Effector memory CD8-positive, alpha-beta T cell (primary cell): ENCODE results near the gene IGF2BP2.
"Not testable (repeated sequence)": the region's sequence is repeated elsewhere in the genome, so short reads cannot be mapped to it uniquely, and the experiment has no call there.

Experiments
- ATAC-seq: fragments of 150-1000 bp; cut with Tn5 transposase; replicated peaks from 2 replicates; pipeline ENCODE4 v1.10.0; 2021; ENCODE audit warnings: mild to moderate bottlenecking, moderate library complexity
- DNase-seq, 3 experiments: peaks; one replicate each; pipeline ENCODE4 v3.0.0; 2021
- H3K27ac Mint-ChIP-seq, 2 donors: one replicate each; pipeline ENCODE4 v1.8.0; 2022; ENCODE audit warnings: mild to moderate bottlenecking in 2 of 2, mixed read lengths in 2 of 2, moderate library complexity in 2 of 2
- H3K27me3 Mint-ChIP-seq, 2 donors: one replicate each; pipeline ENCODE4 v1.8.0; 2022; ENCODE audit warnings: mixed read lengths in 2 of 2
- H3K36me3 Mint-ChIP-seq: one replicate; pipeline ENCODE4 v1.8.0; 2022; ENCODE audit warnings: mild to moderate bottlenecking, moderate library complexity, mixed read lengths; ENCODE audit not compliant: insufficient read depth
- H3K4me1 Mint-ChIP-seq, 2 donors: one replicate each; pipeline ENCODE4 v1.8.0; 2022; ENCODE audit warnings: low read depth in 2 of 2, mixed read lengths in 2 of 2
- H3K4me3 Mint-ChIP-seq, 2 donors: one replicate each; pipeline ENCODE4 v1.8.0; 2022; ENCODE audit warnings: mild to moderate bottlenecking in 2 of 2, mixed read lengths in 2 of 2, moderate library complexity in 2 of 2
- H3K9me3 Mint-ChIP-seq, 2 donors: one replicate each; pipeline ENCODE4 v1.8.0; 2022; ENCODE audit warnings: mixed read lengths in 2 of 2

The IGF2BP2 gene

DNA sequence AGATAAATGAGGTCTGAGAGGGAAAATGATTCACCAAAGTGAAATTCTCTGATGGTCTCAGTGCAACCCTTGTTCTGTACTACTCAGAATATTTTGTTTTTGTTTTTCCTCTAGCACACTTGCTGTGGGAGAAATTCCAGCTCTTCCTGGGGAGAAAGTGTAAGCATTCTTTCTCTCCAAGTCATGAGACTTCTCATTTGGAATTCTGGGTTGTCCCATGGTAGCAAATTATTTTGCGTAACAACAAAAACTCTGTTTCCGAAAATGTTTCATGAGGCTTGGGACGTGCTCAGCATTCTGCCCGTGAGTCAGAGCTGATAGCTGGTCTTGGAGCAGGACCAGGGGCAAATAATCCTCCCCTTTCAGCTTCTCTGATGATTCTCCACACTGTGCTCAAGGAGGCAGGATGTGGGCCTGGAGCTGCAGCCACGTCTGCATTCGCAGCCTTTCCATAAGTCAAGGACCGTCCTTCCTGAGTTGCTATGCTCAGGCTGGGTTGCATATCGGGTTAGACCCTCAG, 168.5 kb downstream of the IGF2BP2 start:
- DNase-seq, result no peak

DNA sequence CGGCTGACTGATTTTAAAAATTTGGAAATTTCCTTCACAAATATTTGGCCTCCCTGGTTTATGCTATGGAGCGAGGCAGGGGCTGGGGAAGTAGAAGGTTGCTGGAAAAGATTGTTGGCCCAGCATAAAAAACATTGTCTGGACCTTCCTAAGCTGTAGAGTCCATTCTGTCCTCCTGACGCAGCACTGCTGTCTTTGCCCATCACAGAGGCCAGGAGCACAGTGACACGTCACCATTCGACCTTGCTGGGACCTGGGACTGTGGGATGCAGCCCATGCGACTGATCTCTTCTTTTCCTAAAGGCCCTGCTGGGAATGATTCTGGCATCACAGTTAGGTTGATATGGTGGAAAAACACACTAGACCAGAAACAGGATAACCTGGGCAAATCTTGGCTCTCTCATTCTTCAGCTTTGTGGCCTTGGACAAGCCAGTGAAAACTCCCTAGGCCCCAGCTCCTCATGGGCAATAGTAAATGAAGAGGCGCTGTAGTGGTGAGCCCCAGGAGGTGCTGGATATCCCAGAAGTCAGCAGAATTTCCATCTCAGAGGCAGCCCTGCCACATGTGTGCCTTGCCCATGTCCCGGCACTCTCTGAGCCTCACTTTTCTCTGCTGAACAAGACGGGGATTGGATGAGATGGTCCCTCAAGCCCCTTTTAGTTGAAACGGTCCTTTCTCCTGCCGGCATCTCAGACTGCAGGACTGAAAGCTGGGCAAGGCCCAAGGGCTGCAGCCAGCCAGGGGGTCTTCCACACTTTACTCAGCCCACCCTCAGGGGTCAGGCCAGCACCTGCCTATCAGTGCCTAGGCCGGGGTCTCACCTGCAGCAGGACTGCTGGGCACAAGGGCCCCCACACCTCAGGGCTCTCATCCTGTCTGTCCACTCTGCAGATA, 169.2 kb downstream of the IGF2BP2 start:
- H3K4me1 Mint-ChIP-seq, result peaks cover 0 to 4% of the 10 kb centered on the region in 2 donors
- H3K27me3 Mint-ChIP-seq, result peaks cover 20 to 44% of the 10 kb centered on the region in 2 donors
- ATAC-seq (no peak), DNase-seq (no peak)
- H3K4me3 Mint-ChIP-seq, result no peak overlapping the region
- no peaks in the 10 kb centered on the region for H3K9me3 Mint-ChIP-seq
- H3K36me3 Mint-ChIP-seq, result peaks cover 3% of the 10 kb centered on the region
- no peak overlapping the region for H3K27ac Mint-ChIP-seq

More for the DNA sequence above, 168.5 kb downstream of the IGF2BP2 start:
- no peak for ATAC-seq
- Mint-ChIP-seq H3K27me3 (peaks cover 22 to 47% of the 10 kb centered on the region in 2 donors), H3K36me3 (no peaks in the 10 kb centered on the region), H3K4me3 (no peak overlapping the region), H3K4me1 (peaks cover 0 to 4% of the 10 kb centered on the region in 2 donors), H3K9me3 (no peaks in the 10 kb centered on the region), H3K27ac (no peak overlapping the region)

DNA sequence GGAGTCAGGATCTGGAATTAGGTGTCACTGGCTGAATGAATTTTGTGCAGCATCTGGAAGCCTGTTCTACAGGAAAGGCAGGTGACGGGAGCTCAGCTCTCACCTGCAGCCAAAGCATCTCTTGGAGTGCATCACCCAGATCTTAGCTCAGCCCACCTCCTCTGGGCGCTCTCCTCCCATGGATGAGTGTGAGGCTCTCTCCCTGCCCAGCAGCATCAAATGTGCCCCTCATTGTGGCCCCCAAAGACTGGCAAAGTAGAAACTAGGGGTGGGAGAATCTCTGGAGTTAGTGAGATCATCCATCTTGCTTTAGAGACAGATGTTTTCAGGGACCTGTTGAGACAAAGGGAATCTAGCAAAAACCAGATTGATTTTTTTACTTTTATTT, 170.1 kb downstream of the IGF2BP2 start:
- Mint-ChIP-seq H3K9me3 (no peaks in the 10 kb centered on the region), H3K4me3 (no peak overlapping the region), H3K36me3 (peaks cover 3% of the 10 kb centered on the region), H3K27me3 (peaks cover 15 to 44% of the 10 kb centered on the region in 2 donors), H3K4me1 (peaks cover 0 to 2% of the 10 kb centered on the region in 2 donors), H3K27ac (no peak overlapping the region)
- ATAC-seq (no peak), DNase-seq (no peak)

DNA sequence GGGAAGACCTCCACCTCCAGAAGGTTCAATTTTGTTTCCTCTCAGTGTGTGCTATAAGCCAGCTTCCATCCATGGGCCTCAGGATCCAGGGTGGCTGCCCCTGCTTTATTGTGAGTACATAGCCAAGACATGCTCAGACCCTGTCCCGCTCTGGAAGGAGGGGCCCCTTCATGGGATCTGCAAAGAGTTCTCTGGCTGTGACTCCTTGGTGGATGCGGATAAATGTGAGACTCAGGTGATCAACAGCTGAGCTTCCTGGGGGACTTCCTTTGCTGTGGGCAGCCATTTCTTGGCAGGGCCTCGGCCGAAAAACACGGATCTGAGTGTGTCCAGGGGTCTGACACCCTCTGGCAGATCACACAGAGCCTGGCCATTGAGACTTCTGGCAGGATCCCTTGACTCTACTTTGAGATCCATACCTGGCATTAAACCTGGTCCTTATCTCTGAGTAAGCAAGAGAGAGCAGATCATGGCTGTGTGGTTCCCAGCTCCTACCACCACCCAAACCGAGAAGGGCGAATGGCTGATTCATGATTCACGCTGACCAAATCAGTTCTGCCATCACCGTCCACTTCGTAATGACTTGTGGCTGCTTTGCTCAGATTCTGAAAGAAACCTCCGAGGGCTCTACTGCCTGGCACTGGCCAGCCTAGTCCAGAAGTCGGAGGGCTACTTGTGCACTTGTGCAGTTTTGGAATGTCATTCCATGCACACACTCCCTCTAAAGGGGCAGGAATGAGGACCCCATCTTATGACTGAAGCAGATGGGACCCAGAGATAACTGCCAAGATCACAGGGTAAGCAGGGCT, 170.7 kb downstream of the IGF2BP2 start:
- ATAC-seq (no peak), DNase-seq (no peak)
- no peaks in the 10 kb centered on the region for H3K9me3 Mint-ChIP-seq
- peaks cover 3% of the 10 kb centered on the region for H3K36me3 Mint-ChIP-seq
- H3K4me3 Mint-ChIP-seq, result no peak overlapping the region
- H3K27me3 Mint-ChIP-seq, result peaks cover 14 to 45% of the 10 kb centered on the region in 2 donors
- peaks cover 0 to 2% of the 10 kb centered on the region in 2 donors for H3K4me1 Mint-ChIP-seq
- H3K27ac Mint-ChIP-seq, result no peak overlapping the region

DNA sequence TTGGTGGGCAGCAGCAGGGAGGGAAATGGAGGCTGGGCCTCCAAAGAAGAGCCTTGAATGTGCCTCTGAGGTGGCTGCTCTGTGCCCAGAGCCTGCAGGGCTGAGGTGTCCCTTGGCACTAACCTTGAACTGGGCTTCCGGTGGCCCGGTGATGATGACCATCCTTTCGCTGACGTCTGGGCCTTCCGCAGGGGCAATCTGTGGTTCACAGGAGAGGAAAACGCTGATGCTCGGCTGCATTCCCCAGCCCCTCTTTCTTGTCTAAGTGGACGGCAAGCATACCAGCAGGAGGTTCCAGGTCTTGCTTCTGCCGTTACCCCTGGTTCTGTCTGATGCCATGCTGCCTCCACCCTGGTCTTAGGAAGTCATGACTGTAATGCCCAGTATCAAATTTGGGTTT, 172.9 kb downstream of the IGF2BP2 start:
- H3K36me3 Mint-ChIP-seq, result peaks cover 3% of the 10 kb centered on the region
- no peak for DNase-seq
- H3K27ac Mint-ChIP-seq, result no peak overlapping the region
- no peak for ATAC-seq
- no peaks in the 10 kb centered on the region for H3K9me3 Mint-ChIP-seq
- H3K4me1 Mint-ChIP-seq, result no peaks in the 10 kb centered on the region
- peaks cover 9 to 48% of the 10 kb centered on the region in 2 donors for H3K27me3 Mint-ChIP-seq
- H3K4me3 Mint-ChIP-seq, result no peak overlapping the region

DNA sequence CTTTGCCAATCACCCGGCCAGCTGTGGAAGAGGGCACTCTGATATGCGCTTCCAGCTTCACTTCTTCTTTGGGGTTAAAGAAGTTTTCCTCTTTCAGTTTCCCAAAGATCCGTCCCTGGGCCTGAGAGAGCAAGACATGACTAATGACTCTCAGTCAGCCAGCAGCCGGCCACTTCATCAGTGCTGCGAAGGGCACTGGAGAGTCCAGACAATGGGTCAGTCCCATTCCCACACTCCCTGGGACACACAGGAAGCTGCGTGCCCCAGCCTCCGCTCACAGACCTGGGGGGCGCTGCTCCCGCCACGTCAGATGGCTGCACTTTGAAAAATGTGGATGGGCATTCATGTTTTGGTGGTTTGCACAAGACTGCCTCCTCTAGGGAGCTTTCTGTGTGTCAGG, 175.4 kb downstream of the IGF2BP2 start:
- Mint-ChIP-seq H3K4me3 (no peak overlapping the region), H3K4me1 (no peaks in the 10 kb centered on the region), H3K27me3 (peaks cover 29 to 68% of the 10 kb centered on the region in 2 donors), H3K36me3 (peaks cover 3% of the 10 kb centered on the region), H3K27ac (no peak overlapping the region), H3K9me3 (no peaks in the 10 kb centered on the region)
- ATAC-seq (no peak), DNase-seq (no peak)

DNA sequence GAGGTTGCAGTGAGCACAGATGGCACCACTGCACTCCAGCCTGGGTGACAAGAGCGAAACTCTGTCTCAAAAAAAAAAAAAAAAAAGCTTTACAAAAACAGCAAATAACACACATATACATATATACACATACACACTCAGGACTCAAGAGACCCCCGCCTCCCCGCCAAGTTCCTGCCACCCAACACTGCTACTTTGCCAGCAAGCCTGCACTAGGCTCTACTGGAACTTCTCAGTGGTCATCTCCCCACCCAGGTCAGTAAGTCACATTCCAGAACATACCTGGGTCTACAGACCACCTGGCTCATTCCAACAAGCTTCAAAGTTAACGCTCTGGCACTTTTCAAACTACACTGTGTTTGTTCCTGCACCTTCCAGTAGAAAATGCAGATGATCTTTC, 176.4 kb downstream of the IGF2BP2 start:
- peaks cover 3% of the 10 kb centered on the region for H3K36me3 Mint-ChIP-seq
- DNase-seq (no peak), ATAC-seq (no peak)
- no peak overlapping the region for H3K4me3 Mint-ChIP-seq
- no peaks in the 10 kb centered on the region for H3K4me1 Mint-ChIP-seq
- no peak overlapping the region for H3K27ac Mint-ChIP-seq
- peaks cover 34 to 68% of the 10 kb centered on the region in 2 donors for H3K27me3 Mint-ChIP-seq
- H3K9me3 Mint-ChIP-seq, result no peaks in the 10 kb centered on the region

DNA sequence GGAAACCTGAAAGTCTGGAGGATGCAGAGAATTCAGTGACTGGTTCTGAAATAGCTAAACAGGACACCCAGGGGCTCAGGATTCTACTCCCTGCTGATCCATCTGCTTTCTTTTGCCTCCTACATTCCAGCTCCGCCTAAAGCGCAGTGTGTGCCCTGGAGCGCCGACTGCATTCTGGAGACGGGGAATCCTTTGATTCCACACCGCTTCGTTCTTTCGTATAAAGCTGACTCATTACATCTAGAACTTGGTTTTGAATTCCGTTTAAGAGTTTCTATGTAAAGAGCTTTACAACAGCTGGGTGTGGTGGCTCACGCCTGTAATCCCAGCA, 177.0 kb downstream of the IGF2BP2 start:
- Mint-ChIP-seq H3K36me3 (peaks cover 3% of the 10 kb centered on the region), H3K4me3 (no peak overlapping the region), H3K4me1 (no peaks in the 10 kb centered on the region), H3K9me3 (no peaks in the 10 kb centered on the region), H3K27me3 (peaks cover 38 to 63% of the 10 kb centered on the region in 2 donors), H3K27ac (no peak overlapping the region)
- DNase-seq (no peak), ATAC-seq (no peak)

DNA sequence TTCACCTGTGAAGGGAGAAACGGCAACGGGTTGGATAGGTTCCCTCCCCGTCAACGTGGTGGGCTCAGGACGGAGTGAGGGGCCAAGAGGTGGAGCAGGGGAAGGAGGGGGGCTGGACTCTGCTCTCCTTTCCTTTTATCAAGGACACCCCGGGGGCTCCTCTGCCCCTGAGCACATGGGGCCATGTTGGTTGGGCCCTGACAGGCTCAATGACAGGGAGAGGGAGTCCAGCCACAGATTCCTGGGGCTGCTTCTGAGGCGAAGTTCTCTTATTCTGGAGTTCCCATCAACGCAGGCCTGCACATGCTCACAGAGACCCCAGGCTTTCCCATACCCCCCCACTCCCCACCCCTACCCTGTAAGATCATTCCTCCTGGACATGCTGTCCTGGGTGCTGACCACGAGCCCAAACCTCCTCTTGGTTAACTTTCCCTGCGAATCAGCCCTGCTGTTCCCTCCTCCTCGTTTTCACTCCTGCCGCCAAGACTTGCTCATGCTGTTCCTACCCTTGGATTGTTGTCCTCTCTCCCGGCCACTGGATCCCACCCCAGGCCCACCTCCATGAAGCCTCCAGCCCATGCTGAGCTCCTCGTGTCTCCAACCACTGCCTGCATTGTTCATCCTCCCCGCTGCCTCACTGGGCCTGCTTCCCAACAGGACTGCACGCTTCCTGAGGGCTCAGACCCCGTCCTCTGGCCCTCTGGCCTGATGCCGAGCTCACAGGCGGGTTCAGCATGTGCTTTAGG, 177.5 kb downstream of the IGF2BP2 start:
- H3K27ac Mint-ChIP-seq, result no peak overlapping the region
- H3K9me3 Mint-ChIP-seq, result no peaks in the 10 kb centered on the region
- H3K4me1 Mint-ChIP-seq, result no peaks in the 10 kb centered on the region
- peaks cover 38 to 58% of the 10 kb centered on the region in 2 donors for H3K27me3 Mint-ChIP-seq
- ATAC-seq, result no peak
- H3K4me3 Mint-ChIP-seq, result no peak overlapping the region
- H3K36me3 Mint-ChIP-seq, result peaks cover 3% of the 10 kb centered on the region
- no peak for DNase-seq

DNA sequence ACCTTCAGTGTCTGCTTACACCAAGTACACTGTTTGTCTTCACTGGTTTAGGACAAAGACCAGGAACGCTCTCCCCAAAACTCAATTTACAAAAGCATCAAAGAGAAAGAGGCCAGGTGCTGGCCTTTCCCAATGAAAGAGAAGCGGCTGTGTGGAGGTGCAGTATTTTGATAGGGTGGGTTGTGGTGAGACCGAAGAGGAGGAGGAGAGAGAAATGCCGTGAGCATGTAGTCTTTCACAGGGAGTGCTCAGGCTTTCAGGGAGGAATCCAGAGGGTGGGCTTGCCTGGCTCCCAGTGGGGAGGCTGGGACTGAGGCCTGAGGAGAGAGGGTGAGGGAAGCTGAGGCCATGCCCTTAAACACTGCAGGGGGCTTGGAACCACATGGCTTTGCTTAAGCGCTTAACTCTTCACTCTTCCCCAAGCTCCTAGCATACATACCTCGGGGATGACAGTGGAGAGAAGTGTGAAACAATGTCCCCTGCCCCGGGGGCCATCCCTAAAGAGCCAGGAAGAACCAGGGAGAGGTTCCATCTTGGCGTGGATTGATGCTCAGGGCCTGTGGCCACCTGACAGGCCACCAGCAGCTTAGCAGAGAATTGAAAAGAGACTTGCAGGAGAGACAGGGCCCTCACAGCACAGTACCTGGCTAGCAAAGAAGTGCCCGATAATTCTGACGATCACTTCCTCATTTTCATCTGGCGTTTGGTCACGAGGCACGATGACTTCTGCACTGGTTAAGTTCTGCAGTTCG, 178.3 kb downstream of the IGF2BP2 start:
- Mint-ChIP-seq H3K36me3 (peaks cover 3% of the 10 kb centered on the region), H3K9me3 (no peaks in the 10 kb centered on the region), H3K4me1 (no peaks in the 10 kb centered on the region), H3K27me3 (peaks cover 44 to 59% of the 10 kb centered on the region in 2 donors), H3K27ac (no peak overlapping the region), H3K4me3 (no peak overlapping the region)
- ATAC-seq (no peak), DNase-seq (no peak)

DNA sequence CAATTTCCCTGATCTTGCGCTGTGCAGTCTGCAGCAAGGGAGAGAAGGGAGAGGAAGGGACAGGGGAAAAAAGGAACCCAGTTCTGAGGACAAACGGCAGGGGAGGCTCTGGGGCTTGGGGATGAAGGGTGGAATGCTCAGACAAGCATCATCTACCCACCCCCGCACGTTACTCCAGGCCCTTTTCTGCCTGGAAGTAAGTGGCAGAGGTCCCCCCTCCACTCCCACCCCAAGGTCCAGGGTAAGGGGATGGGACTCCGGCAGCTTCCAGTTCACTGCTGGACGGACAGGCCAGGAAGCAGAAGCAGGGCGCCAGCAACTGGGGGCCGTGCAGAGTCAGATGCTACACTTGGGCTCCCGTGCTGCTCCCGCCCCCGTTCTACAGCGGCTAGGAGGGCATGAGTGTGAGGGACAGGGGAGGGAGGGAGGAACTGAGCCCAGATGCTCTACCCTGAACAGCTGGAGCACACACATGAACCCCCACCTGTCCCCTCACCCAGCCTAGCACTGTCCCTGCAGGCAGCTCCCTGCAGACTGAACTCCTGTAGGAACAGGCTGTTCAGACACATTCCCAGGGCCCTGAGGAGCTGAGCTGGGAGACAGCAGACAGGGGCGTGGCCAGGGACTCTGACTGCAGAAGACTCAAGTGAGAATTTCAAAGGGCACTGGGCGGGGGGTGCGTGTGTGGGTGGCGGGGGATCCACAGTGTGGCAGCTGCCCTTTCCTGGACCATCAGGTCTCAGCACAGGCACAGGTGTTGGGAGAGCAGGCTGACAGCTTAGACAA, 179.1 kb downstream of the IGF2BP2 start:
- DNase-seq, result no peak
- Mint-ChIP-seq H3K27me3 (peaks cover 44 to 59% of the 10 kb centered on the region in 2 donors), H3K27ac (no peak overlapping the region), H3K36me3 (peaks cover 2% of the 10 kb centered on the region), H3K4me1 (no peaks in the 10 kb centered on the region), H3K4me3 (no peak overlapping the region), H3K9me3 (no peaks in the 10 kb centered on the region)
- ATAC-seq, result no peak

DNA sequence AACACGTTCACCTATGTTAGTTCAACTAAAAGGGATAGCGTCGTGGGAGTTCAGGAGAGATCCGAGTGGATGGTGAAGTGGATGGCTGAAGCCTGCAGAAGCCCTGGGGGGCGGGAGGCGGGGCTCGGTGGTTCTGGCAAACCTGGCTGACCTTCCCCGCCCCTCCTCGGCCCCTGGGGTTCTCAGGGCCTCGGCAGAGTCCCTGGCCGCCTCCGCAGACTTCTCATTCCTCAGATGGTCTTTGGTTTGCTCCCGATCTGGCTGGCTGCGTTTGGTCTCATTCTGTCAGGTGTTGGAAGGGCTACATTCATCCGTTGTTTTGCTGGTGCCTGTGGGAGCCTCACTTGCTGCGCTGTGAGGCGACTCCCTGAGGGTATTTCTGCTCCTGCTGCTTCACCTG, 179.7 kb downstream of the IGF2BP2 start:
- not testable (repeated sequence) for H3K9me3 Mint-ChIP-seq, H3K27ac Mint-ChIP-seq, ATAC-seq, H3K4me1 Mint-ChIP-seq, DNase-seq, H3K36me3 Mint-ChIP-seq, H3K4me3 Mint-ChIP-seq
- peaks cover 44 to 59% of the 10 kb centered on the region in 2 donors for H3K27me3 Mint-ChIP-seq
